ENCODE measurements around the gene DYDC1. TPM values are rescaled to one million over a fixed set of nuclear protein-coding genes. Genes with fewer than 3 reads are reported as not detected.

The DYDC1 gene
- total RNA-seq, 4 donors from 2014 or later = not detected

GRCh38 chr10:80382989-80383388 is 26.4 kb upstream of the DYDC1 start:
- TF ChIP-seq CTCF (IDR thresholded peaks at IDR 0.05) = peak in 5 of 6 experiments; percentile 44 to 73 (median 60)
- TF ChIP-seq POLR2A (IDR thresholded peaks at IDR 0.05) = no peak
- Histone ChIP-seq H3K36me3 (no peaks in the 10 kb centered on the region), H3K4me1 (peaks cover 0 to 16% (median 0%) of the 10 kb centered on the region in 3 donors), H3K4me3 (no peak overlapping the region), H3K27me3 (no peaks in the 10 kb centered on the region), H3K9me3 (no peaks in the 10 kb centered on the region), H3K27ac (no peak overlapping the region)
- DNase-seq = no peak
- intact Hi-C loops (cut with DNase I) = loop anchor here (10.0 kb wide), 1 partner anchor 122 kb away; no protein-coding TSS in a partner anchor
- 9 to 11% methylated on average over 4 of the region's 4 CpGs for WGBS, 2 donors

- no peak for DNase-seq
- Histone ChIP-seq H3K27ac (no peak overlapping the region), H3K27me3 (no peaks in the 10 kb centered on the region), H3K36me3 (no peaks in the 10 kb centered on the region), H3K4me3 (no peak overlapping the region), H3K4me1 (peaks cover 0 to 12% (median 0%) of the 10 kb centered on the region in 3 donors), H3K9me3 (no peaks in the 10 kb centered on the region)
- no peak for TF ChIP-seq POLR2A (IDR thresholded peaks at IDR 0.05)
- no peak for TF ChIP-seq CTCF (IDR thresholded peaks at IDR 0.05)
- 63 to 74% methylated on average over 4 of the region's 4 CpGs for WGBS, 2 donors
- intact Hi-C loops (cut with DNase I) = loop anchor here (10.0 kb wide), 1 partner anchor 125 kb away; no protein-coding TSS in a partner anchor
These were observed 23.6 kb upstream of the DYDC1 start for GRCh38 chr10:80380185-80380584.

- WGBS, 2 donors = 46 to 47% methylated on average over 3 of the region's 3 CpGs
- no peak overlapping the region for H3K27ac ChIP-seq
- TF ChIP-seq POLR2A (IDR thresholded peaks at IDR 0.05) = no peak
- no peak for TF ChIP-seq CTCF (IDR thresholded peaks at IDR 0.05)
- no peaks in the 10 kb centered on the region for H3K36me3 ChIP-seq
- no peaks in the 10 kb centered on the region for H3K27me3 ChIP-seq
- intact Hi-C loops (cut with DNase I) = loop anchor here (10.0 kb wide), 1 partner anchor 125 kb away; no protein-coding TSS in a partner anchor
- DNase-seq = no peak
- H3K4me3 ChIP-seq = no peak overlapping the region
- no peaks in the 10 kb centered on the region for H3K9me3 ChIP-seq
- H3K4me1 ChIP-seq = peaks cover 0 to 12% (median 0%) of the 10 kb centered on the region in 3 donors
These were observed 23.1 kb upstream of the DYDC1 start for GRCh38 chr10:80379701-80380100.

GRCh38 chr10:80373502-80373901 is 16.9 kb upstream of the DYDC1 start:
- no peaks in the 10 kb centered on the region for H3K27me3 ChIP-seq
- intact Hi-C loops (cut with DNase I) = no loop called here
- TF ChIP-seq POLR2A (IDR thresholded peaks at IDR 0.05) (no peak), CTCF (IDR thresholded peaks at IDR 0.05) (no peak)
- no peak overlapping the region for H3K4me3 ChIP-seq
- no peaks in the 10 kb centered on the region for H3K9me3 ChIP-seq
- H3K36me3 ChIP-seq = no peaks in the 10 kb centered on the region
- H3K27ac ChIP-seq = no peak overlapping the region
- DNase-seq = no peak
- H3K4me1 ChIP-seq = peaks cover 0 to 3% (median 0%) of the 10 kb centered on the region in 3 donors
- WGBS, 2 donors = 38 to 59% methylated on average over 2 of the region's 2 CpGs

- intact Hi-C loops (cut with DNase I) = no loop called here
- Histone ChIP-seq H3K27me3 (no peaks in the 10 kb centered on the region), H3K9me3 (peaks cover 0 to 6% (median 0%) of the 10 kb centered on the region in 3 donors), H3K36me3 (no peaks in the 10 kb centered on the region), H3K4me1 (no peaks in the 10 kb centered on the region), H3K27ac (no peak overlapping the region), H3K4me3 (no peak overlapping the region)
- no peak for TF ChIP-seq CTCF (IDR thresholded peaks at IDR 0.05)
- DNase-seq = no peak
- 74 to 76% methylated on average over 5 of the region's 5 CpGs for WGBS, 2 donors
These were observed 16.1 kb upstream of the DYDC1 start for GRCh38 chr10:80372675-80373074.
